HepG2 (cell line): ENCODE results near the gene SLC25A19. TPM values are rescaled to one million over a fixed set of nuclear protein-coding genes. Genes with fewer than 3 reads are reported as not detected.

ENCODE experiments used
- EED ChIP-seq: sonication (generic); formaldehyde crosslinking; IDR thresholded peaks from 2 replicates; pipeline ENCODE4 v1.5.0; 2020; ENCODE audit warnings: mild to moderate bottlenecking, missing genetic modification reagents
- GMEB1 ChIP-seq: sonication (generic); formaldehyde crosslinking; IDR thresholded peaks from 2 replicates; pipeline ENCODE4 v1.5.1; 2020; ENCODE audit warnings: missing genetic modification reagents, mild to moderate bottlenecking, borderline replicate concordance
- HDAC1 ChIP-seq: sonication (generic); formaldehyde crosslinking; IDR thresholded peaks from 2 replicates; pipeline ENCODE4 v1.5.1; 2020; ENCODE audit warnings: mild to moderate bottlenecking, missing genetic modification reagents
- PRDM15 ChIP-seq: sonication (generic); formaldehyde crosslinking; IDR thresholded peaks from 2 replicates; pipeline ENCODE4 v1.4.0; 2020; ENCODE audit warnings: missing genetic modification reagents
- TBP ChIP-seq: sonication (generic); formaldehyde crosslinking; IDR thresholded peaks from 2 replicates; pipeline ENCODE4 v1.5.0; 2020; ENCODE audit warnings: missing genetic modification reagents
- WIZ ChIP-seq: sonication (generic); formaldehyde crosslinking; IDR thresholded peaks from 2 replicates; pipeline ENCODE4 v1.5.1; 2020; ENCODE audit warnings: mild to moderate bottlenecking, missing genetic modification reagents
- ZBTB38 ChIP-seq: sonication (generic); formaldehyde crosslinking; IDR thresholded peaks from 2 replicates; pipeline ENCODE4 v1.5.1; 2020; ENCODE audit warnings: mild to moderate bottlenecking, missing genetic modification reagents
- ZBTB40 ChIP-seq, 2 experiments: fragments of 450-650 bp in 1 of 2; sonication (generic) in 1 of 2; formaldehyde crosslinking in 1 of 2; IDR thresholded peaks; 2 replicates each; pipeline versions ENCODE4 v1.6.1 to v1.8.0; 2016 to 2022; ENCODE audit warnings: antibody characterized with exemption in 1 of 2, mild to moderate bottlenecking in 1 of 2, missing genetic modification reagents in 1 of 2
- ZBTB44 ChIP-seq: sonication (generic); formaldehyde crosslinking; IDR thresholded peaks from 2 replicates; pipeline ENCODE4 v1.4.0; 2020; ENCODE audit warnings: missing genetic modification reagents
- ZNF274 ChIP-seq: sonication (generic); formaldehyde crosslinking; IDR thresholded peaks from 2 replicates; pipeline ENCODE4 v1.5.1; 2020; ENCODE audit warnings: mild to moderate bottlenecking, missing genetic modification reagents
- ZNF607 ChIP-seq: sonication (generic); formaldehyde crosslinking; IDR thresholded peaks from 2 replicates; pipeline ENCODE4 v1.5.1; 2020; ENCODE audit warnings: missing genetic modification reagents, mild to moderate bottlenecking, borderline replicate concordance
- polyA plus RNA-seq, 8 experiments: library from polyadenylated mRNA; depleted of rRNA in 3 of 8; stranded (reverse) in 7 of 8; unstranded in 1 of 8; fragments of >200 nt; fragmentation: Illumina TruSeq in 4 of 8; extraction: Trizol in 4 of 8; gene quantifications; 2 replicates each; pipeline versions ENCODE4 v1.2.1 to v1.2.3, GENCODE V29; 2011 to 2016; ENCODE audit warnings: low read depth in 4 of 8, missing spikeins in 1 of 8, mixed read lengths in 1 of 8; ENCODE audit not compliant: insufficient read depth in 1 of 8
- total RNA-seq, 5 experiments: library from RNA; depleted of rRNA; stranded (reverse); fragments of >200 nt; fragmentation: Illumina TruSeq; extraction: Trizol; gene quantifications; 2 replicates each; pipeline ENCODE4 v1.2.3, GENCODE V29; 2016; ENCODE audit warnings: low read depth in 1 of 5

Gene SLC25A19
- total and polyA plus RNA-seq, 2 of the 13 experiments (the other 11 are each of a cell fraction or from before 2014, with no cell fraction given): 24.4 to 41.4 TPM

GRCh38 chr17:75289115-75289831 lies at the start of gene SLC25A19 (continued):
- TF ChIP-seq PRDM15 (CRISPR knock-in tag) (no peak; the same call in 1 of the 2 replicates), ZBTB40 (IDR thresholded peaks at IDR 0.05) (no peak), ZBTB40 (CRISPR knock-in tag; IDR thresholded peaks at IDR 0.05) (no peak; the same call in 1 of the 2 replicates), ZNF607 (CRISPR knock-in tag) (peak; percentile 89), ZBTB44 (CRISPR knock-in tag) (peak; percentile 40; the same call in 1 of the 2 replicates), ZBTB38 (CRISPR knock-in tag) (peak; percentile 92), WIZ (peak; percentile 33; the same call in 1 of the 2 replicates), GMEB1 (peak; percentile 91), HDAC1 (CRISPR knock-in tag) (peak; percentile 96), ZNF274 (CRISPR knock-in tag) (peak; percentile 67; the same call in 1 of the 2 replicates), EED (CRISPR knock-in tag) (peak; percentile 60; the same call in 1 of the 2 replicates), TBP (CRISPR knock-in tag) (peak; percentile 35; the same call in 1 of the 2 replicates)
